Measurements from ENCODE around the gene MT1X.
"Not testable (repeated sequence)": the region's sequence is repeated elsewhere in the genome, so short reads cannot be mapped to it uniquely, and the experiment has no call there.

MT1X gene

DNA sequence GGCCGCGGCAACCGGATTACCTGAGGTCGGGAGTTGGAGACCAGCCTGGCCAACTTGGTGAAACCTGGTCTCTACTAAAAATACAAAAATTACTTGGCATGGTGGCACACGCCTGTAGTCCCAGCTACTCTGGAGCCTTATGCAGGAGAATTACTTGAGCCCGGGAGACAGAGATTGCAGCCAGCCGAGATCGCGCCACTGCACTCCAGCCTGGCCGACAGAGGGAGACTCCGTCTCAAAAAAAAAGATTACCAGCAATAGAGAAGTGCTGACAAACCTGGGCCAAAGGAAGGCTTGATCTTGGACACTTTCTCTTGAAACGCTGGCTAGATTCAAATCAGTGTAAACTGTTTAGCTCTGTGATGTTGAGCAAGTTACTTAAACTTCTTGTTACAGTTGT lies 8.3 kb upstream of the MT1X start:
- Mint-ChIP-seq H3K4me1 (peaks cover 15% of the 10 kb centered on the region), H3K4me3 (no peak overlapping the region), H3K27me3 (ENCODE audit: low read depth, poor library complexity) (peaks cover 100% of the 10 kb centered on the region), H3K36me3 (ENCODE audit: low read depth) (no peaks in the 10 kb centered on the region), H3K9me3 (no peaks in the 10 kb centered on the region), H3K27ac (no peak overlapping the region)
- TF ChIP-seq, protein P1, sequence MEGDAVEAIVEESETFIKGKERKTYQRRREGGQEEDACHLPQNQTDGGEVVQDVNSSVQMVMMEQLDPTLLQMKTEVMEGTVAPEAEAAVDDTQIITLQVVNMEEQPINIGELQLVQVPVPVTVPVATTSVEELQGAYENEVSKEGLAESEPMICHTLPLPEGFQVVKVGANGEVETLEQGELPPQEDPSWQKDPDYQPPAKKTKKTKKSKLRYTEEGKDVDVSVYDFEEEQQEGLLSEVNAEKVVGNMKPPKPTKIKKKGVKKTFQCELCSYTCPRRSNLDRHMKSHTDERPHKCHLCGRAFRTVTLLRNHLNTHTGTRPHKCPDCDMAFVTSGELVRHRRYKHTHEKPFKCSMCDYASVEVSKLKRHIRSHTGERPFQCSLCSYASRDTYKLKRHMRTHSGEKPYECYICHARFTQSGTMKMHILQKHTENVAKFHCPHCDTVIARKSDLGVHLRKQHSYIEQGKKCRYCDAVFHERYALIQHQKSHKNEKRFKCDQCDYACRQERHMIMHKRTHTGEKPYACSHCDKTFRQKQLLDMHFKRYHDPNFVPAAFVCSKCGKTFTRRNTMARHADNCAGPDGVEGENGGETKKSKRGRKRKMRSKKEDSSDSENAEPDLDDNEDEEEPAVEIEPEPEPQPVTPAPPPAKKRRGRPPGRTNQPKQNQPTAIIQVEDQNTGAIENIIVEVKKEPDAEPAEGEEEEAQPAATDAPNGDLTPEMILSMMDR (IDR thresholded peaks at IDR 0.05) = peak; percentile 43
- peak; percentile 42 for DNase-seq

DNA sequence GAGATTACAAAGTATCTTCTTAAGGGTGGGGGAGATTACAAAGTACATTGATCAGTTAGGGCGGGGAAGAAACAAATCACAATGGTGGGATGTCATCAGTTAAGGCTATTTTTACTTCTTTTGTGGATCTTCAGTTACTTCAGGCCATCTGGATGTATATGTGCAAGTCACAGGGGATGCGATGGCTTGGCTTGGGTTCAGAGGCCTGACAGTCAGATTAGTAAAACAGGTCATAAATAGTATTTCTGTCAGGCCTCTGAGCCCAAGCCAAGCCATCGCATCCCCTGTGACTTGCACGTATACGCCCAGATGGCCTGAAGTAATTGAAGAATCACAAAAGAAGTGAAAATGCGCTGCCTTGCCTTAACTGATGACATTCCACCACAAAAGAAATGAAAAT lies 7.7 kb upstream of the MT1X start:
- H3K27ac Mint-ChIP-seq; H3K4me3 Mint-ChIP-seq; H3K9me3 Mint-ChIP-seq; H3K36me3 Mint-ChIP-seq (ENCODE audit: low read depth); DNase-seq: not testable (repeated sequence)
- Mint-ChIP-seq H3K4me1 (peaks cover 15% of the 10 kb centered on the region), H3K27me3 (ENCODE audit: low read depth, poor library complexity) (peaks cover 97% of the 10 kb centered on the region)

DNA sequence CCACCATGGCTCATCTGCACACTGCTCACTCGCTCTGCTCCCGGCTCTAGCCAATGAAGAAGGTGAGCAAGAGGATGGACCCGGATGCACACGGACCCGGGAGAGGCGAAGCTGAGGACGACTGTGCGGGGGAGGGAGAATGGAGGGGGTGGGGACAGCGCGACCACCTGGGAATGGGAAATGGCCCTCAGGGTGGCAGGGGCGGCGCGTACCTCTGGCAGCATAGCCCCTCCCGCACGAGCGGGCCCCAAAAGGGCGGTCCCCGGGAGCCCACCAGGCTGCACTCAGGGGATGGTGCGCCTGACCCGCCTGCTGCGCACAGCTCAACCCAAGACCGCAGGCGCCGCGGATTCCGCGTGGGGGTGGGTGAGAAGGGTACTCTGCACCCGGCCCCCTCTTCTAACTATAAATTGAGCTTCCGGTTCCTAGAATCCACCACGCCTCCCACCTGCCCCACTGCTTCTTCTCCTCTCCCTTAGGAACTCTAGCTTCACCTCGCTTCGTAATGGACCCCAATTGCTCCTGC lies 6.5 kb upstream of the MT1X start:
- TF ChIP-seq, protein P1 (IDR thresholded peaks at IDR 0.05) = no peak
- H3K27me3 Mint-ChIP-seq (ENCODE audit: low read depth, poor library complexity) = peaks cover 91% of the 10 kb centered on the region
- H3K4me3 Mint-ChIP-seq = peak overlapping the region; percentile 81
- no peaks in the 10 kb centered on the region for H3K9me3 Mint-ChIP-seq
- H3K36me3 Mint-ChIP-seq (ENCODE audit: low read depth) = no peaks in the 10 kb centered on the region
- H3K27ac Mint-ChIP-seq = no peak overlapping the region
- DNase-seq = peak; percentile 36
- H3K4me1 Mint-ChIP-seq = peaks cover 15% of the 10 kb centered on the region

DNA sequence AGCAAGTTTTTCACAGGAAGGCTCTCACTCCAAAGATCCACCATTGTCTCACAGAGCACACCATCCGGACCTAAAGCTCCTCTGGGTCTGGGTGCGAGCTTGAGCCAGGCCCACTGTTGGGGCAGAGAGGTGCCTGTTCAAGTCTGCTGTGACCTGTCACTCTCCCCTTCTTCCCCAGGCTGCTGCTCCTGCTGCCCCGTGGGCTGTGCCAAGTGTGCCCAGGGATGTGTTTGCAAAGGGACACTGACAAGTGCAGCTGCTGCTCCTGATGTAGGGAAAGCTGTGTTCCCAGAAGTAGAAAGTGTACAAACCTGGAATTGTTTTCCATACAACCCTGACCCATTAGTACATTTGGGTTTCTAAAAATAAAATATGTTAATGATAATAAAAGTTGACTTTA lies 4.8 kb upstream of the MT1X start:
- Mint-ChIP-seq H3K4me3 (no peak overlapping the region), H3K36me3 (ENCODE audit: low read depth) (no peaks in the 10 kb centered on the region), H3K4me1 (peaks cover 24% of the 10 kb centered on the region), H3K9me3 (no peaks in the 10 kb centered on the region), H3K27me3 (ENCODE audit: low read depth, poor library complexity) (peaks cover 88% of the 10 kb centered on the region), H3K27ac (no peak overlapping the region)
- DNase-seq = no peak
- TF ChIP-seq, protein P1 (IDR thresholded peaks at IDR 0.05) = no peak

DNA sequence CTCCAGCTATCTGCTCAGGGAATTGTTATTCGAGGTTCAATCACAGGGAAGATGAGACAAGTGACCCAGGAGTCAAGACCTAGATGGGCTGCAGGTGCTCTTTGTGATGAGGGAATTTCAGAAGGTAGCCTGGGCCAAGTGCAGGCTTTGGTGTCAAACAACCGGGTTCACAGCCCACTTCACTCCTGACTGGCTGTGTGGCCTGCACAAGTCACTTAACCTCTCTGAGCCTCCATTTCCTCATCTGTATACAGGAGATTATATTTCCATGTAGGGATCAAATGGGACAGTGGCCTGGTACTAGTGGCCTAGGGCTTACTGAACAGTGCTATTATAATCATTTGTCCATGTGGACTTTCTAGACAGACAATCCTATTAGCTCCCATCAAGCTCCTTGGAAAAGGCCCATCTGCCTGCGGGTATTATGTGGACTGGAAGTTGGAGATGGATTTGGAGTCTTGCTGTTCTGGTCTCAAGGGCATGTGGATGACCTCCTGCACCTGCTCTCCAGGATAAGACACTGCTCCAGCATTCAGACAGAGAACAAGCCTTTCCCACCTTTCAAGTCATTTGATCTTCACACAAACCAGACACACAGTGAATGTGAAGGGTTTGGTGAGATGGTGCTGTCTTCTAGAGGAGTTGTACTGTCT lies 3.1 kb upstream of the MT1X start:
- Mint-ChIP-seq H3K27me3 (ENCODE audit: low read depth, poor library complexity) (peaks cover 71% of the 10 kb centered on the region), H3K4me1 (peaks cover 29% of the 10 kb centered on the region), H3K27ac (no peak overlapping the region), H3K4me3 (no peak overlapping the region), H3K9me3 (no peaks in the 10 kb centered on the region), H3K36me3 (ENCODE audit: low read depth) (no peaks in the 10 kb centered on the region)
- DNase-seq = no peak
- TF ChIP-seq, protein P1 (IDR thresholded peaks at IDR 0.05) = no peak

DNA sequence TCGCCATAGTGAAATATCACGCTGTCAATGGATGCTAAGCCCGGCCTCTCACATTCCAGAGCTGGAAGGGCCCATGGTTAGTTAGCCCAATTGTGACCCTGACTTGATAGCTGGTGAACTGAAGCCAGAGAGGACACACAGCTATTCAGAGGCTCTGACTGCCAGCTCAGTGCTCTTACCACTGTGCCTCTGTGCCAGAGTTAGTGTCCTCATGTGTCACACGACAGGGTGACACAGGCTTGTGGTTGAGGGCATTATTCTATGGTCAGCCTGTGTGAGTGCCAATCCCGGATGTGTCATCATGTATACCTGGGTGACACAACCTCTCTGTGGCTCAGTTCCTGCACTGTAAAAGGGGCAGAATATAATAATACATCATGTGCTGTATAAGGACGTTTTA lies 2.5 kb upstream of the MT1X start:
- no peak for DNase-seq
- no peak overlapping the region for H3K27ac Mint-ChIP-seq
- H3K27me3 Mint-ChIP-seq (ENCODE audit: low read depth, poor library complexity) = peaks cover 65% of the 10 kb centered on the region
- H3K4me3 Mint-ChIP-seq = no peak overlapping the region
- TF ChIP-seq, protein P1 (IDR thresholded peaks at IDR 0.05) = no peak
- peaks cover 29% of the 10 kb centered on the region for H3K4me1 Mint-ChIP-seq
- peaks cover 3% of the 10 kb centered on the region for H3K36me3 Mint-ChIP-seq (ENCODE audit: low read depth)
- no peaks in the 10 kb centered on the region for H3K9me3 Mint-ChIP-seq

Data from nephron progenitor cell (in vitro differentiated cells).